ENCODE measurements around the gene ZNF101. TPM values are rescaled to one million over a fixed set of nuclear protein-coding genes. Genes with fewer than 3 reads are reported as not detected.

Gene ZNF101
- total and polyA plus RNA-seq, 2 of the 4 experiments (the other 2 are of a cell fraction), result 2.8 to 7.3 TPM

DNA sequence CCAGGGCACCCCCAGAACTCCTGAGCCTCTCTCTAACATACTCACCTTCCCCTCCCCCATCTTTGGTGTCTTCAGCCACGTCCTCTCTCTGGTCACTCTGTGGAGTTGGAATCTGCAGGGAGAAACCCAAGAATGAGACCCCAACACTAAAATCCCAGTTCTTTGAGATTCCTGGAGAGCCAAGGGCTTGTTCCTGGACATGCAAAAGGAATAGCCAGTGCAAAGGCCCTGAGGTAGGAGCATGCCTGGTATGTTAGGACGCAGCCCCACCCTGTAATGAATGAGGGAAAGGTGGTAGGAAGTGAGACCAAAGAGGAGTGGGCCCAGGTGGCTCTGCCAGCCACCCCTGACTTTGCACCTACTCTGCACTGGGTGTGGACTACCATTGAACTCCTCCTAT is 38.2 kb upstream of the ZNF101 start:
- Histone ChIP-seq H3K23ac (ENCODE audit: low read depth, low read length) (no peak overlapping the region), H3K9ac (ENCODE audit: low read depth, low read length) (no peak overlapping the region), H3K56ac (ENCODE audit: extremely low read depth, insufficient read depth, low read length) (no peak overlapping the region), H3K27me3 (ENCODE audit: control insufficient read depth, insufficient read depth, low read length) (no peaks in the 10 kb centered on the region; the same call in 1 of the 2 replicates), H3K4ac (ENCODE audit: low read depth, low read length) (no peak overlapping the region), H2AK9ac (replicated peaks; ENCODE audit: low read depth, low read length, poor library complexity) (peak overlapping the region; percentile 50), H3K27ac (ENCODE audit: insufficient read depth, low read length) (no peak overlapping the region), H3K18ac (ENCODE audit: low read depth, low read length) (no peak overlapping the region), H2AK5ac (ENCODE audit: low read depth, low read length) (no peak overlapping the region), H3K4me1 (ENCODE audit: control insufficient read depth, insufficient read depth, low read length) (no peaks in the 10 kb centered on the region), H2AFZ (replicated peaks; ENCODE audit: low read length, poor library complexity) (no peak overlapping the region), H4K20me1 (ENCODE audit: insufficient read depth, low read length) (no peaks in the 10 kb centered on the region), H2BK15ac (ENCODE audit: low read depth, low read length) (no peak overlapping the region), H2BK5ac (ENCODE audit: low read depth, low read length, poor library complexity, severe bottlenecking) (no peak overlapping the region), H4K91ac (ENCODE audit: insufficient read depth, low read depth, low read length) (no peak overlapping the region), H2BK120ac (ENCODE audit: low read depth, low read length) (no peak overlapping the region), H3K36me3 (ENCODE audit: control insufficient read depth, insufficient read depth, low read length) (peaks cover 39% of the 10 kb centered on the region), H3K9me3 (ENCODE audit: control insufficient read depth, insufficient read depth, low read length) (no peaks in the 10 kb centered on the region), H3K4me3 (ENCODE audit: insufficient read depth, low read depth, low read length) (no peak overlapping the region), H3K79me1 (ENCODE audit: low read depth in 1 of 2, low read length in 2 of 2) (no peaks in the 10 kb centered on the region), H3K4me2 (ENCODE audit: low read depth, low read length) (no peak overlapping the region), H4K5ac (ENCODE audit: low read depth, low read length) (no peak overlapping the region), H2BK20ac (ENCODE audit: low read depth, low read length) (no peak overlapping the region), H3K9me1 (ENCODE audit: insufficient read depth, low read length) (peaks cover 3% of the 10 kb centered on the region), H4K8ac (ENCODE audit: low read depth in 2 of 2, low read length in 2 of 2) (no peak overlapping the region), H3K14ac (replicated peaks; ENCODE audit: low read depth, low read length) (no peak overlapping the region)
- ChIA-PET CTCF (no interaction called here), POLR2A (ENCODE audit: unreplicated experiment) (no interaction called here)
- in situ Hi-C loops (cut with MboI; ENCODE audit: low sequenced_read_pairs), result loop anchor here (25.0 kb wide), 1 partner anchor 243 kb away; no protein-coding TSS in a partner anchor
- no CpG with 5 or more reads among the region's 2 CpGs for WGBS, 2 experiments (ENCODE audit: extremely low coverage in 2 of 2, insufficient read length in 1 of 2)
- BruUV-seq (replicated peaks), result no TSS peak
- DNase-seq (no peak), ATAC-seq (ENCODE audit: low read depth) (no peak)
- no peak for TF ChIP-seq MAFK (IDR thresholded peaks at IDR 0.05; ENCODE audit: low read depth, low read length)
- no peak for TF ChIP-seq RAD21 (IDR thresholded peaks at IDR 0.05; ENCODE audit: low read length)
- dilution Hi-C loops (cut with HindIII; ENCODE audit: low sequenced_read_pairs, unreplicated experiment), result no loop called here
- intact Hi-C loops (cut with micrococcal nuclease), result no loop called here
